ENCODE measurements around the gene NEURL1B.

The NEURL1B gene

DNA sequence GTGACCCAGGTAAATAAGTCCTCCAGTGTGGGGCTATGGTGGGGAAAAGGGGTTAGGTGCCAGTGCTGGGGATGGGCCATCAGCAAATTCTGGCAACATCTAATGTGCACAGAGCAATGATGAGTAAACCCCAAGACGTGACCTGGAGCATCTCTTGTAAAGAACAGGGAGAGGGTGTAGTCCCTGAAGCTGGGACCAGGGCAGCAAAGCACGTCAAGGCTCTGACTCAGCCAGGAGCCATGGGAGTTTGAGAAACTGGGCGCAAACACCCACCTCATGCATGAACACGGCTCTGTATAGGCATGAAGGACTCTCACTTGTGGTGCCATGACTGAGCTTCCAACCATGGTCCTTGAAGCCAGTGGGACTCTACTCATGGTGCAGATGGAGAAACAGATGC lies 78.1 kb downstream of the NEURL1B start:
- no peak for FAIRE-seq

DNA sequence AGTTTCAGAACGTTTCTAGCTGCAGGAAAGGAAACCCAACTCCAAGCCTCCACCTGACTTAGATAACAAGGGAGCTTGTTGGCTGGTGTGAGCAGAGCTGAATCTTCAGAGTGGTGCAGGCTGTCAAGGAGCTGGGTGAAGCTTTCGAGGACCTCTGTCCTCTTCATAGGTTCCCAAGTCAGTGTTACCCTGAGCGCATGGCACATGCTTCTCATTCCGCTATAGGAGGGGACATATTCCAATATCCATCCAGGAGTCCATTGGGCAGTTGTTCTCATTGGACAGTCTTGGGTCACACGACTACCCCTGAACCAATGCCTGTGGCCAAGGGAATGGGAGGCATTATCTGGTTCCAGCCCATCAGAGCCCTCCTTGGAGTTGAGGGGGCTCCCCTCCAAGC lies 79.6 kb downstream of the NEURL1B start:
- FAIRE-seq: no peak

DNA sequence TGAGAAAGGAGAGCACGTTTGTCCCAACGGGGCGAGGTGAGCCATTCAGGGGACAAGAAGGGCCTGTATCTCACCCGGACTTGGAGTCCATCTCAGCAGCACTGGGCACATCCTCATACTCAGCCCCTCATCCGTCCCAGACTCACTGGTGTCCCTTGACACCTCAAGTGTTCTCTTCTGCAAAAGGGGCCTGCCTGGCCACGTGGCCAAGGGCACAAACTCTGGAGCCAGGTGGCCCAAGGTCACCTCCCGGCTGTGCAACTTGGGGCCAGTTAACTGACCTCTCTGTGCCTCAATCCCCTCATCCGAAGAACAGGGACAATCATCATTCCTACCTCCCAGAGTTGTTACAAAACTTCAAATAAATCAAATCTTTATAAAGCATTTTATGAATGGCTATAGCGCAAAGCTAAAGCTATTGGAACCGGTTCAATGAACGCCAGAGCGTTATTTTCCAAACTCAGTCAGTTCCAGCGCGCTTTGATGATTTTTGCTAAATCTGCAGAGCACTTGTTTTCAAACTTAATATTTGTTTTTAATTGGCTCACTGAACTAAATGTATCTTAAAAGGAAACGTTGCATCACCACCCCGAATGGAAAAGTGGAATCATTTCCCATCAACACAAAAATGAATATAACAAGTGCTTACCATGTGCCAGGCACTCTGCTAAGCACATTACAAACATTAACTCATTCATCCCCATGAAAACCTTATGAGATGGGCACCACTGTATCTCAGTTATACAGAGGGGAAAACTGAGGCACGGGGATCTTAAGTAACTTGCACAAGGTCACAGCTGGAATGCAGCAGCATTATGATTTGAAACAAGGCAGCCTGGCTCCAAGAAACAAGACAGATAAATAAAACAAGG lies 80.6 kb downstream of the NEURL1B start:
- peak; percentile 72 for FAIRE-seq

DNA sequence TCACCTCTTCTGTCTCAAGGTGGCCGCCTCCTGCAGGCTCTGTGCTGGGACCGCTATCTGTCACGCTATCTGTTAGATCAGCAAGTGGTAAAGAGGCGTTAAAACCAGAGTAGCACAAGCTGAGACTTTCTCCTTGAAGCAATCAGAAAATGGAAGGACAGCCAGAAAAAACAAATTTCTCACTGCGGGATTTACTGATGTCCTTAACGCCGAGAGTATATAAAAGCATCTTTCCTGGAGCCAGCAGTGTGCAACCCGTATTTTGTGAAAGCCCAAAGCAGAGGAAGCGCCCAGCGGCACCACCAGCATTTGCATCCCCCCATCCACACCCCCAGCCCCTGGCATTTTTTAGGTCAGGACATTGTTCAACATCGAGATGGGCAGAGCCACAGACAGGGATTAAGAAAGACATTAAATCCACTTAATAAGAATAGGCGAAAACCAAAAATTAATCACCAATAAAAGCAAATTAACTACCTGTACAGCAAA lies 81.3 kb downstream of the NEURL1B start:
- no peak for FAIRE-seq

DNA sequence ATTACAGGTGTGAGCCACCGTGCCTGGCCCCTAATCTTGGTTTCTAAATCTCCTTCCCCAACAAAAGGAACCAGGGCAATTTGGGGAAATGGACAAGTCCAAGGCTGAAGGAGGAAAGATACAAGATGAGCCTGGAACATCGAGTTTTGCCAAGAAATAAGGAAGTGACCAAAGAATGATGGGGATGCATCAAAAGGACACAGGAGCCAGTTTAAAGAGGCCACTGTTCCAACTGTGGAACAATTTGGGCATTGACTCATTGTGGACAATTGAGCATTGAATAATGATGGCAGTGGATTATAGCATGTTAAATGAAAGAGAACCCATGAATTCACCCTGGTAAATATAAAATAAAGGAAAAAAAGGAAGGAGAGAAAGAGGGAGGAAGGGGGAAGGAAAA lies 82.4 kb downstream of the NEURL1B start:
- no peak for FAIRE-seq

DNA sequence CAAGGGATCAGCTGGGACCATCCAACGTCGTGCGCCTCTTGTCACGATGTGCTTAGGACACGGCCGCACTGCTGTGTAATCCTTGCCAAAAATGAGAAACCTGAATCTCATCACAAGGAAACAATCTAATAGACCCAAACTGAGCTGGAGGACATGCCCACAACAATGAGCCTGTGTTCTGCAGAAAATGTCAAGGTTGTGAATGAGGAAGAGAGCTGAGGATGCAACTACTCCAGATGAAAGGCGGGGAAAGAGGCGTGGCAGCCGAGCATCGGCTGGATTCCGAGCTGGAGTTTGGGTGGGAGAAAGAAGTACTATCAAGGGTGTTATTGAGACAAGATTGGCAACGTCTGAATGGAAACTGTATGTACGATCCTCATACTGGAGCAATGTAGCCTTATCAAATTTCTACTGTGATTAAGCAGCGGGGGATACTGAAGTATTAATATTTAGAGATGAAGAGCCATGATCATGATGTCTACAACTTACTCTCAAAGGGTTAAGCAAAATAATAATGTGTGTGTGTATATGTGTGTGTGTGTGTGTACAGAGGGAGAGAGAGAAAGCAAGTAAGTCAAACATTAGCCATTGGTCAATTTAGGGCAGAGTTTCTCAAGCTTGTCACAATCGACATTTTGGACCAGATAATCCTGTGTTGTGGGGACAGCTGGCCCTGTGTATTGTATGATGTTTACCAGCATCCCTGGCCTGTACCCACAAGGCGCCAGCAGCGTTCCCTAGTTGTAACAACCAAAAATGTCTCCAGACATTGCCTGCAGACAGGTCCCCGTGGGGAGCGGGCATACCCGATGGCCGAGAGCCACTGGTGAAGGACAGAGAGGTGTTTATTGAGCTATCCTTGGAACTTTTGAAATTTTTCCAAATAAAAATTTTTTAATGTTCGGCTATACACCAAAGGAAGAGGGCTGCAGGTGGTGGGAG lies 83.5 kb downstream of the NEURL1B start:
- no peak for FAIRE-seq

DNA sequence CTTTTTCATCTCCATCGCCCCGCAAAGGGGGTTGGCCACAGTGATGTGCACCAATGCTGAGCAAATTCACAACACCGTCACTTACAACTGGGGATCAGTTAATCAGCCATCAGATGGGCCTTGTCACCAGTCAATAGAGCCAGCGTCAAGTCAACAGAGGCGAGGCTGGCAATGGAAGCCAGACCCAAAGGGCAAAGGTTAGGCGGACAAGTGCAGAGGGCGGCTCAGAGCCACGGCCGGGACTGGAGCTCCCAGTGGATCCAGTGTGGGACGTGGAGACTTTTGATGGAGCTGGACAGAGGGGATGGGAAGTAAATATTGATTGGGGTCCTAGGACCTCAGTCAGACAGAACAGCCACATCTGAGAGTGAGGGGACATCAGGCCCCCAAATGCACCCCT lies 84.2 kb downstream of the NEURL1B start:
- FAIRE-seq: no peak

GRCh38 chr5:172725785-172726184 lies 84.7 kb downstream of the NEURL1B start:
- no peak for FAIRE-seq

DNA sequence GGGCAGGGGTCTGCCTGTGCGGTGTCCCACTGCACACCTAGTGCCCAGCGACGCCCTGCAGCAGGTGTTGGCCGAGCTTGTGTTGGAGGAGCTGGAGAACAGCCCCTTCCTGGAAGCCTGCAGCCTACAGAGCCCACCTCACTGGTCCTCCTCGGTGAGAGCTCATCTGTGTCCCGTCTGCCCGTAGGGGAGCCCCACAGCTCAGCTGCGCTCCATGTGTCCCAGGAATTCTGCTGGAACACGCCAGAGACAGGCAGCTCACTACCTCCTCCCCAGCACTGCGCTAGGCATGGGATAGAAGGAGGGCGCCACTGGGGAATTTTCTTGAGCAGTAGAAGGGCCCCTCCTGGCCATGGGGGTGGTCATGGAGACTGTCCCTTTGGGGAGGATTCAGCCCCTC lies 85.9 kb downstream of the NEURL1B start:
- FAIRE-seq: no peak

GRCh38 chr5:172727551-172727950 lies 86.5 kb downstream of the NEURL1B start:
- FAIRE-seq: no peak

- no peak for FAIRE-seq
Measured at GRCh38 chr5:172728481-172729241, 87.6 kb downstream of the NEURL1B start.

GRCh38 chr5:172729588-172729987 lies 88.5 kb downstream of the NEURL1B start:
- no peak for FAIRE-seq

DNA sequence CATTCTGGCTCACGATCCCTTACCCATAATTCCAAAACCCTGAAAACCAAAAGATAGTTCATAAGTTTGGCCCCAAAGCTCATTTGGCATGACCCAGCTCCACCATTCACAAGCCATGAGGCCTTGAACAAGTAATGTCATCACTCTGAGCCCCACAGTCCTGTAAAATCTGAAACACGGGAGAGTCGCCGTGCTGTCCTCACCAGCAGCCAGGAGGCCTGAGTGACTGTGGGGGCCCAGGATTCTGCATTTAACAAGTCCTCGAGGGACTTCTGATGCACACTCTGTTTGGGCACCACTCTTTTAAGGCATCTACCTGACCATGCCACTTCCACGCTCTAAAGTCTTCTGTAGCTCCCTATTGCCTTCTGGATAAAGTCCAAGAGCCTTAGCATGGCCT lies 89.2 kb downstream of the NEURL1B start:
- no peak for FAIRE-seq

DNA sequence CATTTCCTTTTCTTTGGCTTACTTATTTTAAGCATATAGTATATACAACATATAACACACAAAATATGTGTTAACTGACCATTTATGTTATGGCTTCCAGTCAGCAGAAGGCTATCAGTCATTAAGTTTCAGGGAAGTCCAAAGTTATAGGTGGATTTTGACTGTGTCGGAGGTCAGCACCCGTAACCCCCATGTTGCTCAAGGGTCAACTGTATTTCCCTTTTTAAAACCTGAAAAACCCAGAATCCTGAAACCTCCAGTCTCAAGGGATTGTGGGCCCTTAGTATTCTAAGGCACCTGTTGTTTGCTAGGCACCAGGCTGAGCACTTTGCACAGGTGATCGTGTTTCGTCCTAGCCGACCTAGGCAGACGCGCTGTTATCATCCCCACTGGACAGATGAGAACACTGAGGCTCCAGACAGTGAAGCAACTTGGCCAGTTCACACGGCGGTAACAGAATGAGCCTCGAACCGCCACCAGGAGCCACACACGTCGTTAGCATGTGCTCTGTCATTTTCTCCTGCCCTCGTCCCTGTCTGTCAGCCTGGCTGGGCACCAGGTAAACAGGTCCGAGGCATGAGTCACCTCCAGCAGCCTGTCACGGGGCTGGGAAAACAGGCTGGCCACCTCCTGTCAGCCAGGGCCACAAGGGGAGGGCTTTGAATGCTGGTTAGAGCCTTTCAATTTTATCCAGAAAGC lies 90.1 kb downstream of the NEURL1B start:
- no peak for FAIRE-seq

DNA sequence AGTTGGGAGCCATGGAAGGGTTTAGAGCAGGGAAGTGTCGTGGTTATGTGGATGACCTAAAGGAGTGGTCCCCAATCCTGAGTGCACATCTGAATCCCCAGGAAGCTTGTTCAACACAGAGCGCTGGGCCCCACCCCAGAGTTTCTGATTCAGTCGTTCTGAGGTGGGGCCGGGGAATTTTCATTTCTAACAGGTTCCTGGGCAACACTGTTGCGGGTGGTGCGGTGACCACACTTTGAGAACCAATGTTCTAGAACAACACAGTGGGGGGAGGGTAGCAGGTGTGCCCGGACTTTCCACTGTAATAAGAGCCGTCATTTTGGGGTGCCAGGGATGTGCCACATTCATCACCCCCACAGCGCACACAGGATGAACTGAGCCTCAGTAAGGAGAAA lies 90.6 kb downstream of the NEURL1B start:
- no peak for FAIRE-seq

DNA sequence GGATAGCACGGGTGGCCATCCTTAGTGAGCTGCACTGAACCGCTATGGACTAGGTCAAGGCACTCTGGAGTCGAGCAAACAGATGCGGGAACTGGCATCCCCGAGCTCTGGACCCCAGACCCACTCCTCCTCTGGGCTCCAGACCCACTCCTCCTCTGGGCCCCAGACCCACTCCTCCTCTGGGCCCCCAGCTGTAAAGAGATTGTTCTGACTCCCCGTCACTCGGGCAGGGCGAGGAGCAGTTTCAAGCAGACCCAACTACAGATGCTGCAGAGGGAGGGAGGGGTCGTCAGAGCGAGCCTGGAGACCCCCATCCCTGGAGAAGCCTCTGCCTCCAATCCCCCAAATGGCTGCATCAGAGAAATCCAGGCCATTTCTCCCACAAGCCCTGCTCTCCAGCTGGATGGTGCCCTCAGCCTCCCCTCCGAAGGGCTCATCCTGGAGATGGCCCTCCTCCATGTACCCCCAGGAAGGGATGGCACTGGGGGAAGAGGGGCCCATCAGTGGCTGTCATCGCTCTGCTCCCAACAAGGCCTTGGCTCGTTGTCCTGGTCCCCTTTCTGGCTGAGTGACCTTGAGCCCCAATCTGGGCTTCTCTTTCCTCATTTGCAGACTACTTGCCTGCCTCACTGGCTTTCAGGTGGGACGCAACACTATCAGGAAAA lies 91.3 kb downstream of the NEURL1B start:
- FAIRE-seq: no peak

DNA sequence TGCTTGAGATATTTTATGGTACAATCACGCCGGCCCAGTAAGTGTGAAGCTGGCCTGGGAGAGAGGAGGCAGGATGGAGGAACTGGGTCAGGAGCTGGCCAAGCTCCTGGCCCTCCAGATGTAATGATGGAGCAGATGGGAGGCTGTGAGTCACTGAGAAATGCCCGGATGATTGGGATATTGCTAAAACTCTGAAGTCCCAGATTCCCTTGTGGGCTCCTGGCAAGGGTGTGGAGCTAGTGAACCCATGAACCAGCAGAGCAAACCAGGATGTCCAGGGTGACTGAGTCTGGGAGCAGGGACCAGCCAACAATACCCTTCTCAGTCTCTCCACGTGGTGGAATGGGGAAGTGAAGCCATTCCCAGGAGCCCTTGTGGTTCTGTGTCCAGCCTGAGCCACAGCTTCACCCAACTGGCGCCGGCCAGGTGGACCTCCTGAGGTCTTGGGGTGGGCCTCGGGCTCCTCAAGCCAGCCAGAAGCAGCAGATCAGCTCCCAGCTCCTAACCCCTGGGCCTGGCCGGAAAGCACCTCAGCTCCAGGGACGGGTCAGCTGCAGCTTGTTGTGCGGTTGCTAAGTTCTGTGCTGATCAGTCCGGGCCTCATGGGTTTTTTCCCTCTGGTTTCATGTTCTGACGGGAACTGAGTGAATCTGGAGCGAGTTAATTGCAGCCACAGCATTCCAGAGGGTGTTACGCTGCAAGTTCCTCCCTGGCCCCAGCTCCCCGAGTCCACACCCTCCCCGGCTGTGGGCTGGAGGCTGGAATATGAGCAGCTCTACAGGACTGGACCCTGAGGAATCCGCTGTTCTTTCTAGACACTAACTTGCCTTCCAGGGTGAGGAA lies 92.3 kb downstream of the NEURL1B start:
- FAIRE-seq: peak; percentile 55

- no peak for FAIRE-seq
Measured at GRCh38 chr5:172733974-172734346, 92.9 kb downstream of the NEURL1B start.

- no peak for FAIRE-seq
Measured at GRCh38 chr5:172735141-172735831, 94.2 kb downstream of the NEURL1B start.

Measured in endometrium (tissue), 2 donors.